Right lobe of liver (tissue), 6 donors: Measurements from ENCODE around the gene DEPDC7. TPM values are rescaled to one million over a fixed set of nuclear protein-coding genes. Genes with fewer than 3 reads are reported as not detected.

ENCODE experiments used
- ATAC-seq, 4 donors: fragments of 200-7000 bp; cut with Tn5 transposase; one replicate each; pipeline ENCODE4 v1.9.1; 2020; ENCODE audit warnings: mild to moderate bottlenecking in 4 of 4, moderate library complexity in 4 of 4
- DNase-seq, 3 donors: peaks; one replicate each; pipeline ENCODE4 v3.0.0-alpha.2; 2020
- H3K27ac ChIP-seq, 3 donors: fragments of 200-600 bp; one replicate each; pipeline ENCODE4 v1.8.0; 2022
- H3K27me3 ChIP-seq, 2 donors: fragments of 200-600 bp; one replicate each; pipeline ENCODE4 v1.8.0; 2022
- H3K36me3 ChIP-seq, 4 donors: fragments of 200-600 bp; sonication (generic) in 1 of 4; one replicate each; pipeline versions ENCODE4 v1.5.1 to v1.8.0; 2017 to 2022; ENCODE audit warnings: control low read depth in 1 of 4
- H3K4me1 ChIP-seq, 4 donors: fragments of 200-600 bp; sonication (generic) in 1 of 4; one replicate each; pipeline versions ENCODE4 v1.5.1 to v1.8.0; 2017 to 2022; ENCODE audit warnings: control low read depth in 1 of 4
- H3K4me3 ChIP-seq, 3 donors: fragments of 200-600 bp; one replicate each; pipeline ENCODE4 v1.8.0; 2022
- H3K9me3 ChIP-seq, 4 donors: fragments of 200-600 bp; sonication (generic) in 1 of 4; one replicate each; pipeline versions ENCODE4 v1.5.1 to v1.8.0; 2017 to 2022; ENCODE audit warnings: control low read depth in 1 of 4
- CTCF ChIP-seq, 4 donors: fragments of 200-600 bp in 3 of 4; fragments of 450-650 bp in 1 of 4; IDR thresholded peaks; one replicate each; pipeline versions ENCODE4 v1.5.1 to v1.8.0; 2016 to 2022; ENCODE audit warnings: antibody characterized with exemption in 4 of 4, mild to moderate bottlenecking in 2 of 4
- POLR2A ChIP-seq: fragments of 450-650 bp; IDR thresholded peaks from one replicate; pipeline ENCODE4 v1.6.1; 2017; ENCODE audit warnings: antibody characterized with exemption, mild to moderate bottlenecking
- WGBS: methylation state at CpG from one replicate; pipeline ENCODE4 v1.1.6; 2018; ENCODE audit warnings: low coverage, low lambda C conversion rate; ENCODE audit not compliant: insufficient coverage; ENCODE audit errors: missing lambda C conversion rate; 5-methylcytosine and 5-hydroxymethylcytosine counted together
- intact Hi-C, 2 donors: fragments of 100-400 bp; cut with DNase I; formaldehyde crosslinking; loops; one replicate each; pipeline versions ENCODE4 v1.11.2 to v1.14.1; 2022
- total RNA-seq, 6 experiments: library from RNA; depleted of rRNA in 2 of 6; stranded (reverse); fragments of >200 nt in 2 of 6; fragmentation: NEBNext Ultra II Directional in 3 of 6; extraction: Animal tissue kit (Norgen Biotek cat#: 25700) in 3 of 6; gene quantifications; one replicate each; pipeline versions ENCODE4 v1.1.0 to v1.2.4, GENCODE V29; 2016 to 2023
- donor health status: DM: no; HTN: yes; CAD: no.
- donor health status: DM: no; HTN: no; CAD: no.
- donor health status: DM: no; HTN: no; CAD: no.
- donor health status: DM: no; HTN: yes; CAD: no.
- donor health status: DM: no; HTN: yes; CAD: no.

DEPDC7 gene
- total RNA-seq, 6 experiments from 2014 or later, result 18.4 to 39.3 (median 30.8) TPM

GRCh38 chr11:33052231-33052630, 36.6 kb downstream of the DEPDC7 start:
- no peak overlapping the region for H3K27ac ChIP-seq
- 51% methylated on average over 2 of the region's 2 CpGs for WGBS
- no peaks in the 10 kb centered on the region for H3K9me3 ChIP-seq
- TF ChIP-seq POLR2A, result no peak
- no peak for TF ChIP-seq CTCF (IDR thresholded peaks at IDR 0.05)
- ATAC-seq, result no peak
- DNase-seq, result no peak
- intact Hi-C loops, result no loop called here
- H3K4me1 ChIP-seq, result peaks cover 0 to 6% (median 3%) of the 10 kb centered on the region in 4 donors
- no peak overlapping the region for H3K4me3 ChIP-seq
- no peaks in the 10 kb centered on the region for H3K36me3 ChIP-seq
- no peaks in the 10 kb centered on the region for H3K27me3 ChIP-seq

GRCh38 chr11:33055375-33055774, 39.7 kb downstream of the DEPDC7 start:
- peaks cover 0 to 11% (median 0%) of the 10 kb centered on the region in 4 donors for H3K36me3 ChIP-seq

GRCh38 chr11:33057284-33057683, 41.6 kb downstream of the DEPDC7 start:
- Histone ChIP-seq H3K27ac (no peak overlapping the region), H3K36me3 (peaks cover 0 to 11% (median 0%) of the 10 kb centered on the region in 4 donors), H3K9me3 (no peaks in the 10 kb centered on the region), H3K4me3 (no peak overlapping the region), H3K4me1 (peaks cover 0 to 17% (median 8%) of the 10 kb centered on the region in 4 donors), H3K27me3 (no peaks in the 10 kb centered on the region)
- intact Hi-C loops, result no loop called here
- DNase-seq (no peak), ATAC-seq (no peak)
- WGBS, result 100% methylated on average over 1 of the region's 1 CpG
- no peak for TF ChIP-seq POLR2A
- no peak for TF ChIP-seq CTCF (IDR thresholded peaks at IDR 0.05)

More at GRCh38 chr11:33055375-33055774, 39.7 kb downstream of the DEPDC7 start:
- H3K27ac ChIP-seq, result no peak overlapping the region
- intact Hi-C loops, result no loop called here
- no peak overlapping the region for H3K4me3 ChIP-seq
- TF ChIP-seq POLR2A (no peak), CTCF (IDR thresholded peaks at IDR 0.05) (no peak)
- no peaks in the 10 kb centered on the region for H3K9me3 ChIP-seq
- DNase-seq (no peak), ATAC-seq (no peak)
- H3K4me1 ChIP-seq, result no peaks in the 10 kb centered on the region
- H3K27me3 ChIP-seq, result no peaks in the 10 kb centered on the region

- Histone ChIP-seq H3K9me3 (no peaks in the 10 kb centered on the region), H3K27me3 (no peaks in the 10 kb centered on the region), H3K27ac (no peak overlapping the region), H3K36me3 (peaks cover 0 to 11% (median 0%) of the 10 kb centered on the region in 4 donors), H3K4me1 (peaks cover 0 to 20% (median 9%) of the 10 kb centered on the region in 4 donors), H3K4me3 (no peak overlapping the region)
- no peak for ATAC-seq
- intact Hi-C loops, result loop anchor here in 1 of 2 donors (10.0 kb wide), 1 partner anchor 95 kb away; no protein-coding TSS in a partner anchor
- WGBS, result 89% methylated on average over 5 of the region's 5 CpGs
- DNase-seq, result no peak
- TF ChIP-seq POLR2A (no peak), CTCF (IDR thresholded peaks at IDR 0.05) (no peak)
Observed at GRCh38 chr11:33059331-33060007, 43.8 kb downstream of the DEPDC7 start.
